CD1c-positive myeloid dendritic cell (primary cell): ENCODE results near the gene DRC7.

ENCODE experiments used
- DNase-seq: peaks from one replicate; pipeline ENCODE4 v3.0.0-alpha.2; 2016; ENCODE audit errors: extremely low spot score

The DRC7 gene

GRCh38 chr16:57676553-57677085 lies 18.0 kb upstream of the DRC7 start:
- DNase-seq: no peak

GRCh38 chr16:57677622-57678369 lies 16.8 kb upstream of the DRC7 start:
- no peak for DNase-seq

GRCh38 chr16:57679016-57679415 lies 15.6 kb upstream of the DRC7 start:
- DNase-seq: no peak

- no peak for DNase-seq
Observed at GRCh38 chr16:57679767-57680482, 14.7 kb upstream of the DRC7 start.

GRCh38 chr16:57680842-57681375 lies 13.7 kb upstream of the DRC7 start:
- no peak for DNase-seq

GRCh38 chr16:57681950-57682728 lies 12.5 kb upstream of the DRC7 start:
- no peak for DNase-seq

GRCh38 chr16:57682809-57683635 lies 11.6 kb upstream of the DRC7 start:
- no peak for DNase-seq

- no peak for DNase-seq
Observed at GRCh38 chr16:57683636-57684545, 10.7 kb upstream of the DRC7 start.

GRCh38 chr16:57684626-57685358 lies 9.8 kb upstream of the DRC7 start:
- DNase-seq: no peak

- DNase-seq: no peak
Observed at GRCh38 chr16:57685633-57686032, 9.0 kb upstream of the DRC7 start.

- no peak for DNase-seq
Observed at GRCh38 chr16:57686577-57686976, 8.0 kb upstream of the DRC7 start.

- no peak for DNase-seq
Observed at GRCh38 chr16:57687363-57687929, 7.2 kb upstream of the DRC7 start.

GRCh38 chr16:57688487-57688986 lies 6.1 kb upstream of the DRC7 start:
- DNase-seq: no peak

- DNase-seq: no peak
Observed at GRCh38 chr16:57688987-57689761, 5.4 kb upstream of the DRC7 start.

GRCh38 chr16:57689762-57690558 lies 4.6 kb upstream of the DRC7 start:
- DNase-seq: peak; percentile 62

GRCh38 chr16:57690782-57691471 lies 3.7 kb upstream of the DRC7 start:
- DNase-seq: peak; percentile 22

GRCh38 chr16:57692636-57693035 lies 2.0 kb upstream of the DRC7 start:
- DNase-seq: no peak
